Activated CD4-positive, alpha-beta T cell treated with anti-CD3 and anti-CD28 coated beads, Interleukin-10, Interleukin-2, amounts not matched to agents 100 ng/mL and 50 ng/mL, durations not matched to agents 16 hours and 8 hours (primary cell): ENCODE data around the gene ANKS4B.
"Not testable (repeated sequence)": the region's sequence is repeated elsewhere in the genome, so short reads cannot be mapped to it uniquely, and the experiment has no call there.

Experiments used
- DNase-seq: peaks from one replicate; pipeline ENCODE4 v3.0.0-alpha.2; 2020

Gene ANKS4B

DNA sequence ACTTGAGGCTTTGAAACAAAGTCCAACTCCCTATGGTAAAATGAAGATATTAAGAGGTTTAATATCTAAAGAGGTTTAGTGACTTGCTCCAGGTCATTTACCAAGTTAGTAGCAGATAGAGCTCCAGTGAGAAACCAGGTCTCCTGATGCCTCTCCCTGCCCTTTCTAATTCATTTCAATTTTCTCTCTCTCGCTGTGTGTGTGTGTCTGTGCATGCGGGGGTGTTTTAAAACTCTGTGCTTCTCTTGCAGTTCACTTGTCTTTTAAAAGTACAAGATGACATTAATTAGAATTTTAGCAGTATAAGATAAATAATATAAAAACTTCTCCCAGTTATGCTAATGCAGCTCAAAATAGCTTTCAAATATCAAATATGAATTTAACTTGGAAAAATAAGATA lies 13.9 kb upstream of the ANKS4B start:
- DNase-seq, result no peak

DNA sequence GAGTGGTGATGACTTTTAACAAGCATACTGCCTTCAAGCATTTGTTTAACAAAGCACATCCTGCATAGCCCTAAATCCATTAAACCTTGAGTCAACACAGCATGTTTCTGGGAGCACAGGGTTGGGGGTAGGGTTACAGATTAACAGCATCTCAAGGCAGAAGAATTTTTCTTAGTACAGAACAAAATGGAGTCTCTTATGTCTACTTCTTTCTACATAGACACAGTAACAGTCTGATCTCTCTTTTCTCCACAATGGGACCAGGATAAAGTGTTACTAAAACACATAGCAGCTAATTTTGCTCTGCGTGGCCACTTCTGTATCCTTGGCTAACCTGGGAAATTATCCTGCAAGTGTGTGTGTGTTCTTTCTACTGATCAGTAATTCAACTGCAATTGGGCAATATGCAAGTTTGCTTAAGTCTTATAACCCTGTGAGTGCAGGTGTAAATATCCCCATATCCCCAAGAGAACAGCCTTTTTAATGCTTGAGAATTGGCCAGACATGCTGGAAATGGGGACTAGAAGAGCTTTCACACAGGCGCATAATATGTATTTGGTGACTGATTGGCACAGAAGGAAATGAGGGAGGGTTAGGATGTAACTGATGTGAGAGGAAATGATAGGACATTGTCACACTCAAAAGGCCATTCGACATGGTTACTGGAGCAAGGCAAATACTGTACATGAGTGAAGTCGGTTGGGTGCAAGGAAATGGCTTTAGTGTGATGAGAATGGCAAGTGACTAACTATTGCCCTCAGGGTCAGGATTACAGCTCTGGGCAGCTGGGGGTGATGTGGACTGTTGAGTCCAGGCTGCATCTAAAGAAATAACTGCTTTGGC lies 10.8 kb upstream of the ANKS4B start:
- no peak for DNase-seq

DNA sequence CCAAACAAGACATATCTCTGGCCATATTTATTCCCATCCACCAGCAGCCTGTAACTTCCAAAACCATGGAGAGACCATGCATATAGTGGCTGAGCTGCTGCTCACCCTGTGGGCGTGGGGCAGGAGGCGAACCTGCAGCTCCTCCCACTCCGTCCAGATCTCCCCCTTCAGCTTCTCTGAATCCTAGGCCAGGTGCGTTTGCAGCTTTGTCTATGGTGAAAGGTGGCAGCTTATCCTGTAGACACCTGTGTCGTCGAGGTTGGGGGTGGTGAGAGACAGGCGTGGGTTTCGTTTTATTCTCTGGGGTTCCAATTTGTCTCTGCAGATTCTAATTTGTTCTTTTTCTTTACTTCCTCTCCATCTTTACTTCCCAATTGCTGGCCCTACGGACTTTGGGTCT lies 9.7 kb upstream of the ANKS4B start:
- DNase-seq, result no peak

DNA sequence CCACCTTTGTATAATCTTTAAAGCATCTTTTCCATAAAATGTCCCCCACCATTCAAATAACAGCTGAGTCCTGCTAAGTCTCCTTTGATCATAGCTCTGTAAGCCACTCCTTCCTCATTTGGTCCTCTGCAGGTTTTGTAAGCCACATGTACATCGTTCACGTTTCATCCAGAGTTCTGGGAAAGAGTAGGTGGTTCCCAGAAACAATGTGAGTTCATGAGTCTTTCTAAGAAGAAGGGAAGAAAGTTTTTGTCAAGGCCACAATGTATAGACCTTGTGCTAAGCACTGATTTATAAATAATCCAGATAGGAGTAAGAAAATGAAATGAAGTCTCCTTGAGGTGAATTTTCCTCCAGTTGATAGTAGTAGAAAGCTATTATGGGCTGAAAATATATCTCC lies 8.7 kb upstream of the ANKS4B start:
- DNase-seq, result peak; percentile 25

DNA sequence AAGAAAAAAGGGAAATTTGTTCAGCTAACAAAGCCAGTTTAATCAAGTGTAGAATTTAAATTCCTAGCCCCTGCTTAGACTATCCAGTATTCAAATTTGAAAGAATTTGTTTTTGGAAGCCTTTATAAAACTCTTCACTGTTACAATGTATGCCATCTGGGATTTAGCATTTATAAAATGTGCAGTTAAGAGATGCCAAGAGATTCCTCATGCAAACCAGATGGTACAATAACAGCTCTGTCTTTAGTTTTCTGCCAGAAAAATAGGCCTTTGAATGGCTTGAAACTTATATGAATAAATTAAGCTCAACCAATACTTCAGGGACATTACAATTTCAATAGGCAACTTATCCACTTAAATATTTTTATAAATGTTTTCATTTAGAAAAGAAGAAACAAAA lies 6.8 kb upstream of the ANKS4B start:
- no peak for DNase-seq

DNA sequence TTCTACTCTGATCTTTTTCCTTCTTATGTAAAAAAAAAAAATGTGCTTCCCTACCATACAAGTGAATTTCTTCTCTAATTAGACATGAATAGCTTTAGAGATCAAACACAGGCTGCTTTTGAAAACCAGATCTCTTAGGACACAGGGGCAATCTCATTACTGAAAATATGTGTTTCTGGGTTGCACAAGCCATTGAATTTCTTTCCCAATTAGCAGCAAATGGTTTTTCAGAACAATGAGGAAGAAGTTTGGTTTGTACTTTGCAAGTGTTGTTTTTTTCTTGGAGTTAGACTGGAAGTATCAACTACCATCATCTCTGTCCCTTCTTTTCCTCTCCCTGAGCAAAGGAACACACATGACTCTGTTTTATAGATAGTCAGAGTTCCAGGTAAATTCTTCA lies 5.6 kb upstream of the ANKS4B start:
- no peak for DNase-seq

DNA sequence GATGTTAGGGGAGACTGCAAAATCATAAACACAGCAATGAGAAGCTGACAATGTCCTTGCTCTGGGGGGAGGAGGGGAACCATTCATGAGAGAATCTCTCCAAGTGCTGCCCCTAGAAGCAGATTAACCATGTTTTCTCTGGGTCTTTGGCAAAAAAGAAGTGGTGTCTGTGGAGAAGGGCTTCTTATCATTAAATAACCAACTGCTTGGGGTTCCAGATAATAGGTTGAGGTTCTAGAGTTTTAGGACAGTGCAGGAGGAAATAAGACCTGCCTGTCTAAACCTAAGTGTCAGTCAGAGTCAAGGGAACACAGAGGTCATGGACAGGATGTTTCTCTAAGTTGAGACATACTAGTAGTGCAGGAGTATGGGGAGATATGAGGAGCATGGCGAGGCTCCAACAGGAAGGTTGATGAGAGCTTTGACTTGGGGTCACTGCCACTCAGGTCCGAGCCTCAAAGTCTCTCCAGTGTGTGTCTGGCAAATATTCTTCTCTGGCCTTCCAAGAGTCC lies 5.1 kb upstream of the ANKS4B start:
- no peak for DNase-seq

DNA sequence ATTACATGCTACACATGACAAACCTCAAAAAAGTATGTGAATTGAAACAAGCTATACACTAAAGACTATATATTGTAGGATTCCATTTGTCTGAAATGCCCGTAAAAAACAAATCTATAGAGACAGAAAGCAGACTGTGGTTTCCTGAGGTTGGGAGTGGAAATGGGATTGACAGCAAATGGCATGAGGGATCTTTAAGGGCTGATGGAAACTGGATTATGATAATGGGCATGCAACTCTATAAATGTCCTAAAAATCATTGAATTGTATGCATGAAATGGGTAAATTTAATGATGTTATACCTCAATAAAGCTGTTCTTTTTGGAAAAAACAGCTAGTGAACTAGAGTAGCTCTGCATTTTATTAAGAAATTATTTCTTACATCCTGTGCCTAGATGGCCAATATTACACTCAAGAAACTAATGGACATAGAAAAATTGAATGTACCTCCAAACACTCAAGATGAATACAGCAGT lies 416 bp upstream of the ANKS4B start:
- DNase-seq, result no peak

DNA sequence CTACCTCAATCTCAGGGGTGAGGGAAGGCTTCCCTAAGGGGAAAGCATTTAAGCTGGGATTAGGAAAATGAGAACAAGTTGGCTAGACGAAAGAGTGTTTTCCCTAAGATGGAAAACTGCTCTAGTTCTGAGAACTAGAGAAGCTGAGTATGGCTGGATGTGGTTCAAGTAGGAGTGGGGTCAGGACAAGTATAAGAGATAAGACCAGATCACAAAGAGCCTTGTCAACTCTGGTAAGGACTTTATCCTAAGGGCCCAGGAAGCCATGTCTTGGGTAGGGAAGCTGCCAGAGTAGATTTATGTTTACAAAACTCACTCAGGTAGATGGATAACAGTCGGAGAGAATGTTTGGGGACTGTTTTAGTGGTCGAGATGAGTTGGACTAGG lies 1.7 kb downstream of the ANKS4B start:
- no peak for DNase-seq

DNA sequence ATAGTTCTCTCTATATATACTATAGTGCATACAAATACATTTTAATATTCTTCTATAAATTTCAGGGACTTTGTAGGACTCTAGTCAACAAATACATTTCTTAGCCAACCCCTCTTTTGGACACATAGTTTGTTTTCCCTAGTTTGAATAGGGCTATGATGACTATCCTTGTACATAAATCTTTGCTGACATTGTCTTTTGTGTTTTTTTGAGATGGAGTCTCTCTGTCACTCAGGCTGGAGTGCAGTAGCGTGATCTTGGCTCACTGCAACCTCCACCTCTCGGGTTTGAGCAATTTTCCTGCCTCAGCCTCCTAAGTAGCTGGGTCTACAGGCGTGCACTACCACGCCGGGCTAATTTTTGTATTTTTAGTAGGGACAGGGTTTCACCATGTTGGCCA lies 3.3 kb downstream of the ANKS4B start:
- DNase-seq, result no peak

DNA sequence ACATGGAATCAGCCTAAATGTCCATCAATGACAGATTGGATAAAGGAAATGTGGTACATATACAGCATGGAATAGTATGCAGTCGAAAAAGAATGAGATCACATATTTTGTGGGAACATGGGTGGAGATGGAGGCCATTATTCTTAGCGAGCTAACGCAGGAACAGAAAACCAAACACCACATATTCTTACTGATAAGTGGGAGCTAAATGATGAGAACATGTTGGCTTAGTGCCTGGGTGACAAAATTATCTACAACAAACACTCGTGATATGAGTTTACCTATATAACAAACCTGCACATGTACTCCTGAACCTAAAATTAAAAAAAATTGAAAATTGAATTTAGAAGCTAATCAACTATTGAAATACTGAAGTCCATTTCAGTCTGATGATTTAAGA lies 6.1 kb downstream of the ANKS4B start:
- DNase-seq, result no peak

DNA sequence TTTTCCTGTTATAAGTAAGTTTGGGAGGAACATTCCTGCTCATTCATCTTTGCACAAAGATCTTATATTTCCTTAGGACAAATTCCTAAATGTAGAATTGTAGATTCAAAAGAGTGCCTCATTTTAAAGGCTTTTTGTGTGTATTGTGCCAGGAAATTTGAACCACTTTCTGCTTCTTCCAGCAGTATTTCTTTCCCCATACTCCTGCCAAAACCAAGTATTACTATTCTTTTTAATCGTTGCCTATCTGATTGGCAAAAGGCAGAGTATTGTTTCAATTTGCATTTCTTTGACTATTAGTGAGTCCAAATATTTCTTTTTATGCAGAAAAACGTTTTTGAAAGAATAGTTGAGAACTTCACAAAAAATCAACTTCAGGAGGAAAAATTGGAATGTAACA lies 9.3 kb downstream of the ANKS4B start:
- no peak for DNase-seq

DNA sequence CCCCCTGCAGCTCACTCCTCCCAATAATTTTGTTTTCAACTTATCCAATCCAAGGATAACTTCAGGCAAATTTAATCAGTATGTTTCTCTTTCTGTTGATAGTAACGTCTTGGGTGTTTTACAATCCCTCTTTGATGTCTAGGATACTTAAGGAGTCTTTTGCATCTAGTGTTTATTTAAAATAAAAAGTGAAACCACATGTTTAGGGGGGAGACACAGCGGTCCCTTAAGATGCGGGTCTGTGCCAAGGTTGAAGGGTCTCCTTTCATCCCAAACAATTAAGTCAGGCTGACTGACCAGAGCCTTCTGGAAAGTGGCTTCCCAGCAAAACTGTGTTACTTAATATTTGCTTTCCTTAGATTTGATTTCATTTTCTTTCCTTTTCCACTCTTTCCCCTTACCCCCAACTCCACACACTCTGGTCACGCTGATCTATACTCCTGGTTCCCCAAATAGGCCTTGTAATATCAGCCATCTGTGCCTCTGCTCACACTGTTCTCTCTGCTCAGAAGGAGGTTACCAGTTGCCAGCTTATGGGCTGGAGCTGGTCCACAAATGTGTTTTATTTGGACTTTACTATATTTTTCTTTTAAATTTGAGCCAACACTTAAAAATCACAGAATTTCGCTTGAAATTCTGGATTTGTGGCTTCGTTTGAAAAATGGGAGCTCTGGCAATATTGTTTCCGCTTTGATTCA lies 11.2 kb downstream of the ANKS4B start:
- no peak for DNase-seq

DNA sequence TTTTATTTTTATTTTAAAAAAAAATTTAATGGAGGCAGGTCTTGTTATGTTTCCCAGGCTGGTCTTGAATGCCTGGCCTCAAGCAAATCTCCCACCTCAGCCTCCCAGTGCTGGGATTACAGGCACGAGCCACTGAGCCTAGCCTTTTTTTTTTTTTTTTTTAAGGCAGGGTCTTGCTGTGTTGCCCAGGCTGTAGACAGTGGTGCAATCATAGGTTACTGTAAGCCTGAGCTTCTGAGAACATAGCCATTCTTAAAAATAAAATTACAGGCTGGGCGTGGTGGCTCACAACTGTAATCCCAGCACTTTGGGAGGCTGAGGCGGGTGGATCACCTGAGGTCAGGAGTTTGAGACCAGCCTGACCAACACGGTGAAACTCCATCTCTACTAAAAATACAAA lies 14.7 kb downstream of the ANKS4B start:
- DNase-seq, result not testable (repeated sequence)

DNA sequence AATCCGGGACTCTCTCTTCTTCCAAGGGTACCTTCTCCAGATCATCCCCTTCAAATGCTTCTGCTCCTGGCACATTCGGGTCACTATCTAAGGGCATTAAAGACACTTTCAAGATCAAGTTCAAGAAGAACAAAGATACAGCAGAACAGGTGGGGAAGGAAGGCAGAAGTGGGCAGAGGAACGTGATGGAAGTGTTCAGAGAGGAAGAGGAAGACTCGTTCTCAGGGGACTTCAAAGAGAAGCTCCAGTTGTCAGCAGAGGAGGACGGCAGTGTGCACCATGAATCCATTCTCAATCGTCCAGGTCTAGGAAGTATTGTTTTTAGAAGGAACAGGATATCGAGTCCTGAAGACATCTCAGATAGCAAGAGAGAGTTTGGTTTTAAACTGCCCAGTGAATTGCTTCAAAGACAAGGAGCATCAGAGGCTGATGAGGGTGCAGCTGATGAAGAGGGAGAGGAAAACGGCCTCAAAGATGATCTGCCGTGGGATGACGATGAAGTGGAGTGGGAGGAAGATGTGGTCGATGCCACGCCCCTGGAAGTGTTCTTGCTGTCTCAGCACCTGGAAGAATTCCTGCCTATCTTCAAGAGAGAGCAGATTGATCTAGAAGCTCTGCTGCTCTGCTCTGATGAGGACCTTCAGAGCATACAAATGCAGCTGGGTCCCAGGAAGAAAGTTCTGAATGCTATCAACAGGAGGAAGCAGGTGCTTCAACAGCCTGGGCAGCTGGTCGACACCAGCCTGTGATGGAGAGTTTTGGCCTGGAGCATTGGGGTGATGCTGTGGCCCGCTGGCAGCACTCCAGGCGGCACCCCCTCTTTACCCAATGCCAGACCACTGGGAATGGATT lies 16.8 kb downstream of the ANKS4B start:
- DNase-seq, result no peak

DNA sequence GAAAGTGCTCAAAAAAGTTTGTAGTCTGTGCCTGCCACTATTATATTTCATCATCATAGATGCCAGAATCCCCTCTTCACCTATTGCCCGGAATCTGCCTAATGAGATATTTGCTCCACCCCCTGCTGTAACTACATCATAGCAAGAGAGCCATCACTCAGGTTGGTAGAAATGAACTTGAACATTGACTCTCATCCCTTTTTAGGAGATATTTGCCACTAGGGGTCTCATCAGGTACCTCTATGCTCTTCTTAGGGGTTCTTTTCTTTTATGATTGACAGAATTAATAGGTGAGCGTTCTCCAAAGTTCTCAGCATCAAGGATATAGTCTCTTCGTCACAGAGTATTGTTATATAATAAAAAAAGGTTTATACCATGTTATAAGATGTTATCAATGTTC lies 20.0 kb downstream of the ANKS4B start:
- DNase-seq, result no peak

DNA sequence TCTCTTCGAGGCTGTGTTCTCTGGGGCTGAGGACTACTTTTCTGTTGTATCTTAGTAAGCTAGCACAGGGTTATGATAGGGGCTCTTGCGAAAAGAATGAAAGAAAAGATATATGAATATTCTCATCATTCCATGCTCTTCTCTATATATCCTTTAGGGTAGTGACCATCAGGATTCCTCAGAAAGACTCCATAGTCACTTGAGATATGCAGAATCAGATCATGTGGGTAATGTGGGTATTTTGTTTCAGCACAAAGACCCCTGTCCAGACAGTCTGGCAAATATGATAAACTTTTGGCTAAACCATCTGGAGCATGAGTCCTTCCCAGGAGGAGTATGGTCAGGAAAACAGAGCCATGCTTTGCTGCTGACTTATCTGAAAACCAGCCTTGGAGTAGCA lies 23.1 kb downstream of the ANKS4B start:
- no peak for DNase-seq

DNA sequence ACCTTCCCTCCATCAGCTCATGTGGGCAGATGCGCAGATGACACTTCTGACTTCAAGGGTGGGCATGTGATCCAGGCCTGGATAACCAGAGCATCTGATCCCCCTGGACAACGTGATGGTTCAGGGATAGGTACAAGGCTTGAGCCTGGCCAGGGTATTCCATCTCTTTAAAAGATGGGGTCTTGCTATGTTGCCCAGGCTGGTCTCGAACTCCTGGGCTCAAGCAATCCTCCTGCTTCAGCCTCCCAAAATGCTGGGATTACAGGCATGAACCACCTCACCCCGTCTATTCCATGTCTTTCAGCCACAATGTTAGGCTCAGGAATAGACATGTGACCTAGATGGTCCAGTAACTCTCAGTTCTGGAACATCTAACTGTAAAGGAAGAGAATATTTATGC lies 23.8 kb downstream of the ANKS4B start:
- no peak for DNase-seq

DNA sequence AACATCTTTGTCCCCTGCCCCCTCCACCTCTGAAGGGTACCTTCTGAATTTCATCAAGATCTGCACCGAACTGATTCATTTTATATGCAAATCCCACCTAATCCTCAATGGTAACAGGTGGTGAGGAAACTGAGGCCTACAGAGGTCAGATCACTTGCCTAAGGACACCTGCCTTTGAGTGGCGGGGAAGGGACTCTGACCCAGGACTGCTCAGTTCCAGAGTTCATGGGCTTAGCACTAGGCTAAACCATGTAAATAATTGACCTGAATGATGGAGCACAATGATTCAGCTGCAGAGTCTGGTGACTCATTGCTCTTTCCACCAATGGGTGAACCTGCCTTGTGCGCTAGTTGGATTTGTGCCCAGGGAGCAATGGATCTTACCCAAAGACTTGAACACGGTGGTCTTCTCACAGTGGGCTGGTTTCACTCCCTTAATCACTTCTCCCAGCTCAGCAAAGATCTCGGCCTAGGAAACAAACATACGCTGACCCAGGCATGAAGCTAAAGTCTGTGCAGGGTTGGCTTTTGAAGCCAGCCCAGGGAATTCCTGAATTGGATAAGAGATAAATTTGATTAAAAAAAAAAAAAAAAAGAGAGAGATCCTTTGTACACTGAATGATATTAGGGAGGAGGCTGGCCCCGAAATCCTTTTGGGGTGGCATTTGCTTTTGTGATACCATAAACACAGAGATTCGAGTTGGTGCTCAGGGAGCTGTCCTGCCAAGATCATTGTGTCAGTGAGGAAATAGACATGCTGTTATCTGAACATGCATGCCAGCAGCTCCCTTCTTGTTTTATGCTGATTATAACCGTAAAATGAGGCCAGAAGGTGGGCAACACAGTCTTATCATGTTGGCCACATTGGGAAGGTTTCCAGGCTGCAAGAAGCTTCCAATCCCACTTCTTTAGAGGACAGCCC lies 27.6 kb downstream of the ANKS4B start:
- no peak for DNase-seq

DNA sequence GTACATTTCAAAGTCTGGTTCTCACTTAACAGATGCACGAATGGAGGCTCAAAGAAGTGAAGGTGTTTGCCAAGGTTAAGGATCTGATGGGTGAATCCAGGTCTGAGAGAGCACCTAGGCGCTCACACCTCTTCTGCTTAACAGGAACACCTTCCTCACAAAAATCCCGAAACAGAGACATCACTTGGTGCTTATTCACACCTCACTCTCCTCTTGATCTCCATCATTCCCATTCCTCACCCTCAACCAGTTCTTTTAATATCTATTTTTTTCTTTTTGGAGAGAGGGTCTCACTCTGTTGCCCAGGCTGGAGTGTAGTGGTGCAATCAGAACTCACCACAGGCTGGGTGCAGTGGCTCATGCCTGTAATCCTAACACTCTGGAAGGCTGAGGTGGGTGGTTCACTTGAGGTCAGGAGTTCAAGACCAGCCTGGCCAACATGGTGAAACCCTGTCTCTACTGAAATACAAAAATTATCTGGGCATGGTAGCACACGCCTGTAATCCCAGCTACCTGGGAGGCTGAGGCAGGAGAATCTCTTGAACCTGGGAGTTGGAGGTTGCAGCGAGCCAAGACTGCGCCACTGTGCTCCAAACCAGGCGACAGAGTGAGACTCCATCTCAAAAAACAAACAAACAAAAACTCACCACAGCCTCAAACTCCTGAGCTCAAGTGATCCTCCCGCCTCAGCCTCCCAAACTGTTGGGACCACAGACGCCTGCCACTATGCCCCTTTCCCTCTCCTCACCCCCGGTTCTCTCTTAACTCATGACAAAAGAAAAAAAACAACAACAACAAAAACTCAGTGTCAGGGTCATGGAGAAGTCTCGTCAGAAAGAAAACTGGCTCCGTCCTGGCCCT lies 29.5 kb downstream of the ANKS4B start:
- DNase-seq, result no peak
